ENCODE results near the gene PTGS2.

PTGS2 gene

GRCh38 chr1:186689376-186689775 is 9.2 kb upstream of the PTGS2 start:
- no peak overlapping the region for H3K27ac ChIP-seq (ENCODE audit: low read length)
- H3K4me1 ChIP-seq (ENCODE audit: control insufficient read depth, insufficient read depth, low read length) = no peaks in the 10 kb centered on the region
- no peaks in the 10 kb centered on the region for H3K9me3 ChIP-seq (ENCODE audit: control insufficient read depth in 2 of 2, low read length in 2 of 2)
- no peaks in the 10 kb centered on the region for H3K27me3 ChIP-seq (ENCODE audit: control insufficient read depth in 1 of 2, insufficient read depth in 2 of 2, low read length in 2 of 2)
- no peaks in the 10 kb centered on the region for H3K36me3 ChIP-seq (ENCODE audit: control insufficient read depth in 2 of 2, insufficient read depth in 2 of 2, low read length in 2 of 2)
- H3K9ac ChIP-seq (ENCODE audit: low read length in 2 of 2) = no peak overlapping the region
- H3K4me3 ChIP-seq (ENCODE audit: low read length in 2 of 2) = no peak overlapping the region

GRCh38 chr1:186683652-186684410 is 3.6 kb upstream of the PTGS2 start:
- Histone ChIP-seq H3K36me3 (ENCODE audit: control insufficient read depth in 2 of 2, insufficient read depth in 2 of 2, low read length in 2 of 2) (peaks cover 0 to 2% of the 10 kb centered on the region in 2 donors), H3K4me1 (ENCODE audit: control insufficient read depth, insufficient read depth, low read length) (no peaks in the 10 kb centered on the region), H3K9ac (ENCODE audit: low read length in 2 of 2) (peak overlapping the region in 1 of 2 donors; percentile 61), H3K4me3 (ENCODE audit: low read length in 2 of 2) (no peak overlapping the region), H3K27ac (ENCODE audit: low read length) (no peak overlapping the region), H3K27me3 (ENCODE audit: control insufficient read depth in 1 of 2, insufficient read depth in 2 of 2, low read length in 2 of 2) (no peaks in the 10 kb centered on the region), H3K9me3 (ENCODE audit: control insufficient read depth in 2 of 2, low read length in 2 of 2) (no peaks in the 10 kb centered on the region)

- Histone ChIP-seq H3K27ac (ENCODE audit: low read length) (no peak overlapping the region), H3K4me3 (ENCODE audit: low read length in 2 of 2) (peak overlapping the region; percentile 34 to 87), H3K36me3 (ENCODE audit: control insufficient read depth in 2 of 2, insufficient read depth in 2 of 2, low read length in 2 of 2) (peaks cover 0 to 8% of the 10 kb centered on the region in 2 donors), H3K9me3 (ENCODE audit: control insufficient read depth in 2 of 2, low read length in 2 of 2) (no peaks in the 10 kb centered on the region), H3K27me3 (ENCODE audit: control insufficient read depth in 1 of 2, insufficient read depth in 2 of 2, low read length in 2 of 2) (no peaks in the 10 kb centered on the region), H3K9ac (ENCODE audit: low read length in 2 of 2) (peak overlapping the region; percentile 30 to 61), H3K4me1 (ENCODE audit: control insufficient read depth, insufficient read depth, low read length) (no peaks in the 10 kb centered on the region)
Measured at GRCh38 chr1:186682736-186683135, 2.5 kb upstream of the PTGS2 start.

- Histone ChIP-seq H3K4me1 (ENCODE audit: control insufficient read depth, insufficient read depth, low read length) (no peaks in the 10 kb centered on the region), H3K27ac (ENCODE audit: low read length) (no peak overlapping the region), H3K36me3 (ENCODE audit: control insufficient read depth in 2 of 2, insufficient read depth in 2 of 2, low read length in 2 of 2) (peaks cover 3 to 11% of the 10 kb centered on the region in 2 donors), H3K4me3 (ENCODE audit: low read length in 2 of 2) (peak overlapping the region; percentile 87 to 98), H3K27me3 (ENCODE audit: control insufficient read depth in 1 of 2, insufficient read depth in 2 of 2, low read length in 2 of 2) (no peaks in the 10 kb centered on the region), H3K9me3 (ENCODE audit: control insufficient read depth in 2 of 2, low read length in 2 of 2) (no peaks in the 10 kb centered on the region), H3K9ac (ENCODE audit: low read length in 2 of 2) (peak overlapping the region in 1 of 2 donors; percentile 98)
Measured at GRCh38 chr1:186681801-186682200, 1.6 kb upstream of the PTGS2 start.

GRCh38 chr1:186681121-186681520 is 898 bp upstream of the PTGS2 start:
- H3K4me1 ChIP-seq (ENCODE audit: control insufficient read depth, insufficient read depth, low read length) = no peaks in the 10 kb centered on the region
- peaks cover 7 to 11% of the 10 kb centered on the region in 2 donors for H3K36me3 ChIP-seq (ENCODE audit: control insufficient read depth in 2 of 2, insufficient read depth in 2 of 2, low read length in 2 of 2)
- peak overlapping the region; percentile 96 to 98 for H3K9ac ChIP-seq (ENCODE audit: low read length in 2 of 2)
- peak overlapping the region; percentile 87 to 98 for H3K4me3 ChIP-seq (ENCODE audit: low read length in 2 of 2)
- no peaks in the 10 kb centered on the region for H3K27me3 ChIP-seq (ENCODE audit: control insufficient read depth in 1 of 2, insufficient read depth in 2 of 2, low read length in 2 of 2)
- H3K27ac ChIP-seq (ENCODE audit: low read length) = peak overlapping the region; percentile 98
- H3K9me3 ChIP-seq (ENCODE audit: control insufficient read depth in 2 of 2, low read length in 2 of 2) = no peaks in the 10 kb centered on the region

GRCh38 chr1:186679924-186680244 is 339 bp downstream of the PTGS2 start:
- Histone ChIP-seq H3K9ac (ENCODE audit: low read length in 2 of 2) (peak overlapping the region; percentile 96 to 98), H3K27me3 (ENCODE audit: control insufficient read depth in 1 of 2, insufficient read depth in 2 of 2, low read length in 2 of 2) (no peaks in the 10 kb centered on the region), H3K9me3 (ENCODE audit: control insufficient read depth in 2 of 2, low read length in 2 of 2) (no peaks in the 10 kb centered on the region), H3K36me3 (ENCODE audit: control insufficient read depth in 2 of 2, insufficient read depth in 2 of 2, low read length in 2 of 2) (peaks cover 16 to 21% of the 10 kb centered on the region in 2 donors), H3K4me3 (ENCODE audit: low read length in 2 of 2) (peak overlapping the region; percentile 87 to 98), H3K27ac (ENCODE audit: low read length) (peak overlapping the region; percentile 98), H3K4me1 (ENCODE audit: control insufficient read depth, insufficient read depth, low read length) (no peaks in the 10 kb centered on the region)

GRCh38 chr1:186678155-186678554 is 2.1 kb downstream of the PTGS2 start:
- H3K9me3 ChIP-seq (ENCODE audit: control insufficient read depth in 2 of 2, low read length in 2 of 2) = no peaks in the 10 kb centered on the region
- no peaks in the 10 kb centered on the region for H3K27me3 ChIP-seq (ENCODE audit: control insufficient read depth in 1 of 2, insufficient read depth in 2 of 2, low read length in 2 of 2)
- no peak overlapping the region for H3K9ac ChIP-seq (ENCODE audit: low read length in 2 of 2)
- H3K27ac ChIP-seq (ENCODE audit: low read length) = no peak overlapping the region
- no peaks in the 10 kb centered on the region for H3K4me1 ChIP-seq (ENCODE audit: control insufficient read depth, insufficient read depth, low read length)
- H3K4me3 ChIP-seq (ENCODE audit: low read length in 2 of 2) = peak overlapping the region; percentile 87 to 98
- peaks cover 23 to 30% of the 10 kb centered on the region in 2 donors for H3K36me3 ChIP-seq (ENCODE audit: control insufficient read depth in 2 of 2, insufficient read depth in 2 of 2, low read length in 2 of 2)

GRCh38 chr1:186672596-186672995 is 7.6 kb downstream of the PTGS2 start:
- Histone ChIP-seq H3K4me1 (ENCODE audit: control insufficient read depth, insufficient read depth, low read length) (no peaks in the 10 kb centered on the region), H3K27ac (ENCODE audit: low read length) (no peak overlapping the region), H3K9ac (ENCODE audit: low read length in 2 of 2) (no peak overlapping the region), H3K36me3 (ENCODE audit: control insufficient read depth in 2 of 2, insufficient read depth in 2 of 2, low read length in 2 of 2) (peaks cover 25 to 26% of the 10 kb centered on the region in 2 donors), H3K27me3 (ENCODE audit: control insufficient read depth in 1 of 2, insufficient read depth in 2 of 2, low read length in 2 of 2) (no peaks in the 10 kb centered on the region), H3K9me3 (ENCODE audit: control insufficient read depth in 2 of 2, low read length in 2 of 2) (no peaks in the 10 kb centered on the region), H3K4me3 (ENCODE audit: low read length in 2 of 2) (no peak overlapping the region)

GRCh38 chr1:186672131-186672530 is 8.1 kb downstream of the PTGS2 start:
- H3K4me3 ChIP-seq (ENCODE audit: low read length in 2 of 2) = no peak overlapping the region
- H3K9ac ChIP-seq (ENCODE audit: low read length in 2 of 2) = no peak overlapping the region
- H3K4me1 ChIP-seq (ENCODE audit: control insufficient read depth, insufficient read depth, low read length) = no peaks in the 10 kb centered on the region
- no peaks in the 10 kb centered on the region for H3K9me3 ChIP-seq (ENCODE audit: control insufficient read depth in 2 of 2, low read length in 2 of 2)
- H3K27me3 ChIP-seq (ENCODE audit: control insufficient read depth in 1 of 2, insufficient read depth in 2 of 2, low read length in 2 of 2) = no peaks in the 10 kb centered on the region
- H3K27ac ChIP-seq (ENCODE audit: low read length) = no peak overlapping the region
- H3K36me3 ChIP-seq (ENCODE audit: control insufficient read depth in 2 of 2, insufficient read depth in 2 of 2, low read length in 2 of 2) = peaks cover 22 to 24% of the 10 kb centered on the region in 2 donors

GRCh38 chr1:186671136-186671825 is 8.9 kb downstream of the PTGS2 start:
- H3K36me3 ChIP-seq (ENCODE audit: control insufficient read depth in 2 of 2, insufficient read depth in 2 of 2, low read length in 2 of 2) = peaks cover 19 to 23% of the 10 kb centered on the region in 2 donors
- no peak overlapping the region for H3K4me3 ChIP-seq (ENCODE audit: low read length in 2 of 2)
- no peaks in the 10 kb centered on the region for H3K4me1 ChIP-seq (ENCODE audit: control insufficient read depth, insufficient read depth, low read length)
- H3K27ac ChIP-seq (ENCODE audit: low read length) = no peak overlapping the region
- H3K9me3 ChIP-seq (ENCODE audit: control insufficient read depth in 2 of 2, low read length in 2 of 2) = no peaks in the 10 kb centered on the region
- no peaks in the 10 kb centered on the region for H3K27me3 ChIP-seq (ENCODE audit: control insufficient read depth in 1 of 2, insufficient read depth in 2 of 2, low read length in 2 of 2)
- no peak overlapping the region for H3K9ac ChIP-seq (ENCODE audit: low read length in 2 of 2)
